GM18951 (cell line): ENCODE results near the gene PARP4.
"Not testable (repeated sequence)": the region's sequence is repeated elsewhere in the genome, so short reads cannot be mapped to it uniquely, and the experiment has no call there.

Source experiments
- POLR2A ChIP-seq: IDR thresholded peaks from 4 replicates; pipeline ENCODE4 v1.6.1; 2011; ENCODE audit warnings: mild to moderate bottlenecking; ENCODE audit not compliant: insufficient read length, insufficient read depth; ENCODE audit errors: extremely low read depth
- in situ Hi-C: fragments of 300-500 bp; cut with MboI; formaldehyde crosslinking; loops from one replicate; pipeline ENCODE4 v1.12.0; 2022; ENCODE audit warnings: low sequenced_read_pairs, mixed read lengths, inconsistent platforms; ENCODE audit not compliant: unreplicated experiment

The PARP4 gene

GRCh38 chr13:24386816-24387708 lies 125.5 kb downstream of the PARP4 start:
- in situ Hi-C loops = no loop called here
- no peak for TF ChIP-seq POLR2A

DNA sequence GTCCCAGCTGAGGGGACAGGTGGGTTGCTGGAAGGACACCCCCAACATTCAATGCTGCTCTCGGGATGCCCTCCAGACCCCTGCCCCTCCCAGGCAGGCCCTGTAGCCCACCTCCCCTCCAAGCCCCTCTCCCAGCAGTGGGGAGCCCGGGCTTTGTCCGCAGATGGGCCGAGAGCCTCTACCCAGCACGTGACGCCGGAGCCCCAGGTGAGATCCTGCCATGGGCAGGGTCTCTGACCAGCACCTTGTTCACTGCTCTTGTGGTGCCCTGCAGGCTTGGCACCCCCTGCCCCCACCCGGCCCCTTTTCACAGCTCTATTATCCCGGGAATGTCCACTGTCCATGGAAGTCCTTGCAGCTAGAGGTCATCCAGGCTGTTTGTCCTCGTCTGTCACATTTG lies 126.7 kb downstream of the PARP4 start:
- TF ChIP-seq POLR2A = no peak
- in situ Hi-C loops = no loop called here

- in situ Hi-C loops = not testable (repeated sequence)
Observed at GRCh38 chr13:24384946-24385345, 127.6 kb downstream of the PARP4 start.

DNA sequence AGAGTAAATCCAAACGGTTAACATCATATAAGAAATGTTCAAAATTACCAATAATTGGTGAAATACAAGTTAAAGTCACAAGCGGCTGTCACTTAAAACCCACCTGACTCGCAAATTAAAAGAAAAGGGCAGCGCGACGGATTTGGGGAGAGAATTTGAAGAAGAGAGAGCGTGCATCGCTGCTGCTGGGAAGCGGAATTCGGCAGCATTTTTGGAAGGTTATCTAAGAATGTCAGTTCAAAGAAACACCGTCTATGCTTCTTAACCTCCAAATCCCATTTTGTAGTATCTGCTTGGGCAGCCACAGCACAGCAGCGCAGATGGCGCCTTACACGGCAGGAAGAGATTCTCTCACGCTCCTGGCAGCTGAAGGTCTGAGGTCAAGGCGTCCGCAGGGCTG lies 128.5 kb downstream of the PARP4 start:
- in situ Hi-C loops = not testable (repeated sequence)

DNA sequence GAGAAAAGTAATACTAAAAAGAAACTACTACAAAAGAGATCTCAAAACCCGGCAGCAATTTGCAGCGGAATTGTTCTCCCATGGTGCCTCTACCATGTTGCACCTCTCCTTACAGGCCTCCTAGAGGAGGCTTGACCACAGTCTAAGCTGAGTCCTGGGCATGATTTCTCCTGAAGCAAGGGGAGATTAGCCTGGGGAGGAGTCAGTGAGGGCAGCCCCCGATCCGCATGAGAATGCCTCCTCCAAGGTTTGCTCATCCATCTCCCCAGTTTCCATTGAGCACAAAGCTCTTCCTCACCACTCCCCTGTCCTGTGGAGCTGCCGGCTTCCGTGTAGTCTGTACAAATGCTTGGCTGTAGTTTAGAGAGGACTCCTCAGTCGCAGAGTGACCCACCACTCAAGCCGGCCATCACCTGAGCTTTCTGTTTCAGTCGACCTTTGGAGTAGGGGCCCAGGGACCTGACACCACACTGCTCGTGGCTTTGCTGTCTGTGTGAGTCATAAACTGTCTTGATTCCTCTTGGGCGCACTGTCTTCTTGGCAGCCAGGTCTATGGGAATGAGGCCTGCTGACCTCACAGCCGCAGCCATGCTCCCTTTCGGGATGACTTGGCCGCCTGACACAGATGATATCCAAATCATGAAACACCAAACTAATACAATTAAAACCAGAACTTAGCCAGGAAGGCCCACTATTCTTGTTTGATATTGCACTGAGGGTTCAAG lies 130.9 kb downstream of the PARP4 start:
- TF ChIP-seq POLR2A = no peak
- in situ Hi-C loops = no loop called here

- in situ Hi-C loops = not testable (repeated sequence)
Observed at GRCh38 chr13:24380881-24381280, 131.7 kb downstream of the PARP4 start.

GRCh38 chr13:24380227-24380626 lies 132.4 kb downstream of the PARP4 start:
- in situ Hi-C loops = not testable (repeated sequence)

DNA sequence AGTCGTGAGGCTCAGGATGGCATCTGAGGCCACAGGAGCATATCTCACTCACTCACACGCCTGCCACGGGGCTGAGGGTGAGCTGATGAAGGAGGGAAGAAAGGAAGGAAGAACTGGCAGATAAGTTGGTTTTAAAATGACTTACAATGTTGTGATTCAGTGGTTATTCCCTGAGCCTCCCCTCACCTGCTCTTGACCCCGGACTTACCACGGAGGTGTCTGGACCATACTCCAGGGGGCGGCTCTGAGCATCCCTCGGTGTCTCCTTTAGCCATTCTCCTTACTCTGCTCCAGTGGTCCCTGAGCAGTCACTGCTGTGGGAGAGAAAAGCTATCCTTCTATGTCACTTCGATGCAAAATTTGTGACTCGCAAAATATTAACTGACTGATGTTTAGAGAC lies 141.3 kb downstream of the PARP4 start:
- in situ Hi-C loops = not testable (repeated sequence)
